Stomach (tissue), 4 donors: ENCODE results near the gene RAB5IF.

Experiments used
- EP300 ChIP-seq: sonication (generic); formaldehyde crosslinking; IDR thresholded peaks from one replicate; pipeline ENCODE4 v1.6.1; 2017; ENCODE audit warnings: antibody characterized with exemption
- POLR2A ChIP-seq, 4 donors: fragments of 450-650 bp; IDR thresholded peaks; one replicate each; pipeline ENCODE4 v1.6.1; 2016; ENCODE audit warnings: antibody characterized with exemption in 4 of 4, control low read depth in 2 of 4, mild to moderate bottlenecking in 1 of 4, moderate library complexity in 1 of 4
- TF ChIP-seq, protein P1 (sequence below), 7 experiments: fragments of 450-650 bp in 4 of 7; fragments of 200-600 bp in 3 of 7; sonication (generic) in 3 of 7; IDR thresholded peaks; one replicate each; pipeline ENCODE4 v1.5.1; 2016 to 2019; ENCODE audit warnings: antibody characterized with exemption in 7 of 7, control low read depth in 2 of 7, mild to moderate bottlenecking in 1 of 7

DNA sequence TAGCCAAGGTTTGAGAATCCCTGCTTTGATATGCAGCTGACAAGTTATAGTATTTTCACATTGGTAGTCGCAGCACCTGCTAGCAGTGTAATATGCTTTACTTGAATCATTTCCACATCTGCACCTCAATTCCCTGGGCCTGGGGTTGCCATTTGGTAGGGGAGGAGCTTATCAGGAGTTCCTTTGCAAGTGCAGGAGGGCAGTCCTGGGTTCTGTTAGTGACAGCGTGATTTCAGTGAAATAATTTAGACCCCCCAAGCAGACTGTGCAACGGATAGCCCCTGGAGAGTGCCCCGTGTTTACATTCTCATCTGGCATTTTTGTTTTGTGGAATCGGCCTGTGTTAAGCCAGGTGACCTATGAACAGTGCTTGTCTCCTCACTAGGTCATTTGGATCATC is 6.0 kb downstream of the RAB5IF start:
- TF ChIP-seq, protein P1, sequence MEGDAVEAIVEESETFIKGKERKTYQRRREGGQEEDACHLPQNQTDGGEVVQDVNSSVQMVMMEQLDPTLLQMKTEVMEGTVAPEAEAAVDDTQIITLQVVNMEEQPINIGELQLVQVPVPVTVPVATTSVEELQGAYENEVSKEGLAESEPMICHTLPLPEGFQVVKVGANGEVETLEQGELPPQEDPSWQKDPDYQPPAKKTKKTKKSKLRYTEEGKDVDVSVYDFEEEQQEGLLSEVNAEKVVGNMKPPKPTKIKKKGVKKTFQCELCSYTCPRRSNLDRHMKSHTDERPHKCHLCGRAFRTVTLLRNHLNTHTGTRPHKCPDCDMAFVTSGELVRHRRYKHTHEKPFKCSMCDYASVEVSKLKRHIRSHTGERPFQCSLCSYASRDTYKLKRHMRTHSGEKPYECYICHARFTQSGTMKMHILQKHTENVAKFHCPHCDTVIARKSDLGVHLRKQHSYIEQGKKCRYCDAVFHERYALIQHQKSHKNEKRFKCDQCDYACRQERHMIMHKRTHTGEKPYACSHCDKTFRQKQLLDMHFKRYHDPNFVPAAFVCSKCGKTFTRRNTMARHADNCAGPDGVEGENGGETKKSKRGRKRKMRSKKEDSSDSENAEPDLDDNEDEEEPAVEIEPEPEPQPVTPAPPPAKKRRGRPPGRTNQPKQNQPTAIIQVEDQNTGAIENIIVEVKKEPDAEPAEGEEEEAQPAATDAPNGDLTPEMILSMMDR (IDR thresholded peaks at IDR 0.05) = no peak
- no peak for TF ChIP-seq POLR2A (IDR thresholded peaks at IDR 0.05)
- no peak for TF ChIP-seq EP300
